COLO668 (cell line): ENCODE data around the gene LRTM2.
"Not testable (repeated sequence)": the region's sequence is repeated elsewhere in the genome, so short reads cannot be mapped to it uniquely, and the experiment has no call there.

Experiments
- DNase-seq: peaks from one replicate; lab custom pipeline; 2025; ENCODE audit not compliant: unreplicated experiment; lab: John Stamatoyannopoulos, UW

Gene LRTM2

DNA sequence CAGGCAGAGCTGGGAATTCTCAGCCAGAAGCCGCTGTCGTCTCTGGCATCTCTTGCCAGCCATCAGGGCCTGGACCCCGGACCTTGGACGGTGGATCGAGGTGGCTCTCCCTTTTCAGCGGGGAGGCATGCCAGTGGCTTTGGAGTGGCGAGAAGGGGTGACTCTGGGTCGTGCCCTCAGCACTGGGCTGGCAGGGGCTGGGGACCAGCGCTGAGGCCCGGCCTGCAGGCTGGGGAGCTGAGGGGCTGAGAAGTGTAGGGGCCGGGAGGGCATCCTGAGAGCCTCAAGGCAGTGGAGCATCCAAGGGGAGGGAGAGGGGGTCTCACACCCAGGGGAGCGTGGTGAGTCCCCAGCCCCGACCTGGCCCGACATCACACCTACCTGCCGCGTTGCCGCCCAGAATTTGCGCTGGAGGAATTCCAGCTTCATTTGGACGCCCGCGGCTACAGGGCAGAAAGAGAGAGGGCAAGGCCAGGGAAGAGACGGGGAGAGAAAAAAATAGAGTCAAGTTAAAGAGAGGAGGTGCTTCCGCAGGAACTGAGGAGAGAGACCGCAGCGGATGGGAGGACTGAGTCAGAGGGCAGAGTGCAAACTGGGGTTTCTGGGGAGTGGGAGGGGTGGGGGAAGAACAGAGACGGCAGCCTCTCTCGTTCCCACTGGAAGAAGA lies 9.0 kb upstream of the LRTM2 start:
- DNase-seq, result no peak

- DNase-seq, result no peak
Observed at GRCh38 chr12:1811948-1812291, 8.4 kb upstream of the LRTM2 start.

- DNase-seq, result no peak
Observed at GRCh38 chr12:1812650-1813302, 7.6 kb upstream of the LRTM2 start.

DNA sequence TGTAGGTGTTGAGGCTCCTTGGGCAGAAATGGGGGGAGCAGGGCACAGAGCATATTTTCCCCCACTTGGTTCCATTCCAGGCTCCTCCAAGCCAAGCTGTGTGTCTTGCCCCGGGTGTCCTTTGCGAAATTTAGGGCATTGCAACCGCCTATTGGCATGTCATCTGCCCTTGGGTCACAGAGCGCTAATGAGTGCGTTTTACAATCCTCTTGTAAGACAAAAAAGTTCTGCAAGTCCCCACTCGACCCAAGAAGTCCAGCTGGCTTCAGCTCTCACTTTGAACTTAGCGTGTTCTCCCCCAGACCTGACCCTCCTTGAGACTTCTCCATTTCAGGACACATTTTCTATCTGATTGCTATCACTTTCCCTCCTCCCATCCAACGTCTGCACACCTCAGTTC lies 6.1 kb upstream of the LRTM2 start:
- no peak for DNase-seq

GRCh38 chr12:1815108-1815507 lies 5.3 kb upstream of the LRTM2 start:
- DNase-seq, result no peak

DNA sequence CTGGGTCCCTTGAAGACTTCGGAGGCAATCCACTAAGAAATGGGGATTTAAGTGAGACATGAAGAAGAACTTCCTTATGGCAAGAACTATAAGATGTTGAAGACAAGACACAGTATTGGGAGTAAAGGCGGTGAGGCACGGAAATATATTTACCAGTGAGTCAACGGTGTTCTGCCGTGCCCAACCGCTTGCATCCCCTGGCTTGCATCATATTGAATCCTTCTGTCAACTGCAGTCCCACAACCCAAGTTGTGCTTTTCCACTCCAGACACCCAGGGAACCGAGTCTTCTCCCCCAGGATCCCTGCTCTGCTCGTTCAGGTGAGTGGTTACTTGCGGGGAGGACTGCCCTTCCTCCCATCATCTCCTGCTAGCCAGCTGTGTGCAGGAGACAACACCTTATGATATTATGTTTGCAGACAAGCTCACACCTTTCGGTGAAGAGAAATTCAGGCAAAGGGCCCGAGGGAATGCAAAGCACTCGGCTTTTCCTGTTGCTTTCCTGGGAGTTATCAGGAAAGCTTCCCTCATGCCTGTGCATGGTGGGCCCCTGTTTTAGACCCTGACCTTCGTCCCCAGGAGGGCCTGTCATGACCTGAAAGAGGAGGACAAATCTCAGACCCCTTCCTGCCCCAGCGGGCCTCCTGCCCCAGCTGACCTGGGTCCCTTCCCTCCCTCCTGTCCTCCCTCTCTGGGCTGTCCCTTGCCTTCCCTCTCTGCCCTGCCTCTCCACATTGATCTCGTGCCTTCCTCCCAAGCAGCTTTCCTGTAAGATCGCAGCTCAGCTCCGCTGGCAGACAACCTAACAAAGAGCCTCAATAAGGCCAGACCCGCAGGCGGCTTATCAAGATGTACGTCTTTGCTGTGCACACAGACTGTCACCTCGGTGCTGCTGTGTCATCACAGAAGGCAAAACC lies 4.3 kb upstream of the LRTM2 start:
- no peak for DNase-seq

DNA sequence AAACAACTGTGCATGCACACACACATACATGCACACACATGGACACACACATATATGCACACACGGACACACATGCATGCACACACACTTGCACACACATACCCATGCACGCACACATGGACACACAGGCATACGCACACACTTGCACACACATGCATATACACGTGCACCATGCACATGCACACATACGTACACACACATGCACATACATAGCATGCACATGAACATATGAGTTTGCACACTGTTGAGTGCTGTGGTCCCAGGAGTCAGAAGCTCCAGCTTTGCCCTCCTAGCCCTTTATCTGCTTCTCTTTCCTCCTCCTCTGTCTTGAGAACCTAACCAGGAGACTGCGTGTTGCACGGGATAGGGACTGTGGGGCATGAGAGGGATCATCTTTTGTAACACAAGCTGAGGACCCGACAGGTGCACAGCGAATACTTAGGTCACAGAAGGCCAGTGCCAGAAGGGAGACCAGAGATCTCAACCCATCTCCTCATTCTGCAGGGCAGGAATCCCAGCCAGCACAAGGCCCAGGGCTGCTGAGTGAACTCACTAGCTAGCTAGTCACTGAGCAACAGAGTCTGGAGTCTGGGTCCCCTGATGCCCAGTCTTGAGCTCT lies 3.5 kb upstream of the LRTM2 start:
- no peak for DNase-seq

GRCh38 chr12:1817928-1818327 lies 2.4 kb upstream of the LRTM2 start:
- DNase-seq, result not testable (repeated sequence)

DNA sequence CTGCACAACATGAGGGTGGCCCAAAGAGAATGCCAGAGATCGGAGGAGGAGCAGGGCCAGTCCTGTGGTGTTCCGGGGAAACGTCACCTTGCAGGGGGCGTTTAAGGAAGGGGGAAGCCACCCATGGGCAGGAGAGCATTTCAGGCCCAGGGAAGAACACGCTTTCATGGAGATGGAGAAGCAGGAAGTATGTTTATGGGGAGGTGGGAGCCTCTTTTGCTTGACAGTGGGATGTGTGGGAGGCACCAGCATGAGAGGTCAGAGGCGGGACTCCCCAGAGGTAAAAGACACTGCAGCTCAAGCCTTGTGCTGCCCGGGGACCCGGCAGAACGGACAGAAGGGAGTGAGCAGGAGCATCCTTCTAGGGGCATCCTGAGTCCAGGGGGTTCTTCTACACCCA lies 1.3 kb upstream of the LRTM2 start:
- no peak for DNase-seq

DNA sequence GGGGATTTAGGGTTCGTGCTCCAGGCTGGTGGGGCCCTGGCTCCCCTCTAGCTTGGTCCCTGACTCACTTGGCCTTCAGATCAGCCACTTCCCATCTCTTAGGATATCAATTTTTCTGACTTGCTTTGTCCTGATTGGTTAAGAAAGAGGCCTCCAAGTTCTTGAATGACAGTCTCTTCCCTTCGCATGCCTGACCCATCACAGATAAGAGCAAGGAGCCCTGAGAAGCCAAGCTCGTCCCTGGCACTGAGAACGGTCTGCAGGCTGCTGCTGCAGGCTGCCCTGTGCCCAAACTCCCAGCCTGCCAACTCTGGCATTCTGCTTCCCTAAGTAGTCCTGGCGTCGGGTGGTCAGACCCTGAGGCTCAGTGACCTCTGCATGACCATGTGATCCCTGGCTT lies 794 bp upstream of the LRTM2 start:
- DNase-seq, result no peak

DNA sequence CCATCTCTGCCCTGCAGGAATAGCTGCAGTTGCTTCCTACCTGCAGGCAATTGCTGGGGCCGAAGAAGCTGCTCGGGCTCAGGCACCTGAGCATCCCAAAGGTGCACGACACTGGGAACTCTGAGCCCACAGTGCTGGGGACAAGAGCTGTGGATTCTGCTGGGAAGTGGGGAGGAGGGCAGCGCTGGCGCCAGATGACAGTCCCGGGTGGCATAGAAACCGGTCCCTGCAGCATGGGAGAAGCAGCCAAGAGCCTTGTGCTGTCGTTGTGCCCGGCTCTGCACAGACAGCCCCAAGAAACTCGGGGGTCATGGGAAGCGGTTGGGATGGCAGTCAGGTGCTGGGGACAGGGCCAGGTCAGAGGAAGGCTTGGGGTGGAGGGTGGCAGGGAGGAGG lies 529 bp downstream of the LRTM2 start:
- no peak for DNase-seq

DNA sequence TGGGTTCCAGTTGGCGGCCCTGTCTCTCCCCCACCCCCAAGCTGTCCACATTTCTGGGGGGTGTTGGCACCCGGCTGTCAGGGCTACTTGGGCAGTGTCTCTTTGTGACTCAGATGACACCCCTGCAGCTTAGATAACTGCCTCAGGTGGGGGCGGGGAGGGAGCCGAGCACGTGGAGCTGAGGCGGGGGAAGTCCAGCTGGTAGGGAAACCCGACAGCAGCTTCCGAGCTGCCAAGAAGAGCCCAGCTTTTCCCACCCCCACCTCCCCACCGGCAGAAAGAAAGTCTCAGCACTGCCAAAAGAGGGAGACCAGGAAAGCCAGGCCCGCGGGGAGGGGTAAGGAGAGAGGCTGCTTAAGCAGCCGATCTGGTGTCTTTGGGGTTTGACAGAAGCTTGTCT lies 1.4 kb downstream of the LRTM2 start:
- no peak for DNase-seq

- no peak for DNase-seq
Observed at GRCh38 chr12:1822699-1823098, 2.3 kb downstream of the LRTM2 start.

- DNase-seq, result no peak
Observed at GRCh38 chr12:1823237-1823636, 2.9 kb downstream of the LRTM2 start.

DNA sequence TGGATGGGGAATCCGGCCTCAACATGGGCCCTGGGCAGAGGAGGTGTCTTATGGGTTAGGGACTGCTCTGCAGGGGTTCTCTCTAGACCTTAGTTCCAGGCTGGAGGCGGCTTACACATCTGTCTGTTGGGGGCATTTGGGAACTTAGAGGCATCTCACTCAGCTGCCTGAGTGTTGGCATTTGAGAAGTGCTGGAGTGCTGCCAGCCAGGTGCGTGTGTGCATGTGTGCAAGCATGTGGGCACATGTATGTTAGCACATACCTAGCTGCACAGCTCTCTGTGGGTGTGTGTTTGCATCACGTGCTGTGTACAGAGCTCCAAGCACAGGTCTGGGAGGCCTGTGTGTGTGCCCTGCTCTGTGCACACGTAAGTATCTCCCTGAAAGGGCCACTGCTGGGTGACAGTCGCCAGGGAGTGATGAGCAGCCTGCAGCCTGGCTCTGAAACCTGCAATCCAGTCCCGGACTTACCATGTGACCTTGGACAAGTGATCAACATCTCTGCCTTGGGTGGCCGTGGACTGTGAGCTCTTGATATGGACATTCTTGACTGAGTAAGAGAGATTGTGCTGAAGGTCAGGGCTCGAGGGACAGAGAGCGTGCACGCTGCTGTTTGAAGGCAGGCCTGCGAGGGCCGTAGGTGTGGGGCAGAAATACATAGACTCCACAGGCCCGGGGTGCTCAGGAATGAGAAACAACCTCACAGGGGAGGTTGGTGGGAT lies 5.2 kb downstream of the LRTM2 start:
- DNase-seq, result no peak

DNA sequence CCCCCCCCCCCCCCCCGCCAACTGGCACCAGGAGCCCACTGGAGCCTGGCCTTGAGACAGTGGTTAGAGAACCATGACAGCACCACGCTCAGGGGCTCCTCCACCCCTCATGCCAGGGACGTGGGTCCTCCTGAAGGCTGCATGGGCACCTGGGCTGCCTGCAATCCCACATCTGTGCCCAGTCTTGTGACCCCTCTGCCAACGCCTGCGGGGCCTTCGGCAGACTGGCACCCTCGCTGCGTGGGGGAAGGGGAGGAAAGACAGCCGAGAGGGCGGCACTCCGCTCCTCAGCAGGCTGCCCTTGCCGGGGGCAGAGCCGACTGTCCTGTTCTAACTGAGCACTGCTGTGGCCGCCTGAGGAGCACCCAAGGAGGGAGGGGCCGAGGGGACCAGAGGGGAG lies 6.0 kb downstream of the LRTM2 start:
- DNase-seq, result no peak

GRCh38 chr12:1826867-1827705 lies 6.7 kb downstream of the LRTM2 start:
- no peak for DNase-seq

DNA sequence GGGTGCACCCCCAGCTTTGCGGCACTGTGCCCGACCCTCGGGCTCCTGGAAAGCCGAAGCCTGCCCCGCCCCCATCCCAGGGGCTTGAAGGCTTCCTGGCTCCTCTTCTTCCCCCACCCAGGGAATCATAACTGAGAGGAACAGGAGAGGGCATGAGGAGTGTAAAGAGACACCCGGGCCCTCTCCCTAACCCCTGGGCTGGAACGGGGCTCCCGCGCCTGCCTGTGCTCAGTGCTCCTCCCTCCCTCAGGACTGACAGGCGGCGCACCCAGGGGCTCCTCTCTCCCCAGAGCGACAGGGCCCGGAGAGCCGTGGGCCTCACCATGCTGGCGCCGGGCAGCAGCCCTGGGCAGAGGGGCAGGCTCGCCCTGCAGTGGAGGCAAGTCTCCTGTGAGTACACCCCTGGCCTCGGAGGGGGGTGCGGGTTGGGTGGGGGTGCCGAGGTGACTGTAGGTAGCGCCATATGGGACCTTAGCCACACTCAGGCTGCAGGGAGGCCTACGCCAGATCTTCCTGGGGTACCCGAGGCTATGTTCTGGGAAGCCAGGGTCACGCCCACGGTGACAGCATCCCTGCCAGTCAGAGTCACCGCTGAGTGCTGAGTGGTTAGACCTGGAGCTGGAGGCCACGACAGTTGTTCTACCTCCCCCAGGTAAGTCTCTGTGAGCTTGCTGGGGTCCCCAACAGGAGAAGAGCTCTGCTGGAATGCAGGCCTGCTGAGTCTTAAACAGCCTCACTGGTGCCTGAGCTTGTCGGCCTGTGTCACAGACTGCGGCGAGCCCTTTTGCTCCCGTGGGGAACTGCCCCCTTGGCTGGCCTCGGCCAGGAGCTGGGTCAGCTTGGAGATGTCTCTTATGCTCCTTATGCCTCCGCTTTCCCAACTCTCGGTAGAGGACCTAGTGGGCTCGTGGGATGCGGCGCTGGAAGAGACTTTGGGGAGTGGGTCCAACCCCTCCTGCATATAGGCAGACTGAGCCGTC lies 7.8 kb downstream of the LRTM2 start:
- DNase-seq, result no peak

DNA sequence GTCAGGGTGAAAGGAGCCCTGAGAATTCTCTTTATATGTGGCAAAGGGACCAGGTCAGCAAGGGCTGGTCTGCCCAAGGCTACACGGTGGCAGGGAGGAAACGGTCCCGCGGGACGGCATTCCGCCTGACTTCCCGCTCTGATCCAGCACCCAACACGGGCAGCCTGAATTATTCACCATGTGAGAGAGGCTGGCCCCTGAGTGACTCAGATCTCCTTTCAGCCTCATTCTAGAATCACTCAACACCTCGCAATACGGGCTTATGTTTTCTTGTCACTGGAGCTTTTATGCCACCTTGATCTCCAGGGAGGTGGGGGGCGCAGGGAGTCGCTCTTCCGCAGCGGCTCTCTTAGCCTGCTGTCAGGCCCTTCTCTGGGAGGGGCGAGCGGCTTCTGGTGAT lies 8.5 kb downstream of the LRTM2 start:
- DNase-seq, result no peak
